ENCODE measurements around the gene EPS15. TPM values are rescaled to one million over a fixed set of nuclear protein-coding genes. Genes with fewer than 3 reads are reported as not detected.
A peak's percentile ranks its signal among the peaks of the same experiment; 100 is the strongest.

Gene EPS15
- total and polyA plus RNA-seq, 9 of the 15 experiments (the other 6 are each of a cell fraction or from before 2014, with no cell fraction given), result 23.1 to 69.0 (median 41.7) TPM

DNA sequence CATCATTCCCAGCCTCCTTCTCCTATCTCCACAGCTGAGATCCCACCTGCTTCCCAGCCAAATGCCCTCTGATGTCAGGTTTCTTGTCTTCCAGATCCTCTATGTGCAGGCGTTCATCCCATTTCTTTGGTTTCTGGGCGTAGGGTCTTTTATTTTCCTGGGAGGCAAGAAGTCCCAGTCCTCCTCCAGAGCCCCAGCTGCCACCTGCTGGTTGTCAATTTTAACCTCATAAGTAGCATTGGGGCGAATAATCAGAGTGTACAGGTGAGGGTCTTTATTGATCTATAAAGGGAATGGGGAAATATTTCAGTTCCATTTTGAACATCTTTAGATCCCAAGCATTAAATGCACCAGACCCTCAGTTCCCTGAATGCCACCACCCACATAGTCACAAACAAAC, 47.2 kb upstream of the EPS15 start:
- in situ Hi-C loops (cut with MboI), result no loop called here
- Histone ChIP-seq H3K9me3 (replicated peaks; ENCODE audit: control insufficient read depth, insufficient read depth, low read depth, low read length) (no peaks in the 10 kb centered on the region), H3K27ac (ENCODE audit: extremely low read depth, low read depth, low read length) (no peak overlapping the region), H3K9me1 (ENCODE audit: control insufficient read depth, insufficient read depth, low read length) (no peaks in the 10 kb centered on the region), H3K27me3 (ENCODE audit: control insufficient read depth in 2 of 2, insufficient read depth in 2 of 2, low read length in 2 of 2) (no peaks in the 10 kb centered on the region), H3K4me1 (replicated peaks in 1 of 2; ENCODE audit: control insufficient read depth in 2 of 2, insufficient read depth in 2 of 2, low read length in 2 of 2) (peaks cover 4 to 35% of the 10 kb centered on the region in 2 experiments; a peak in 4 of 5 replicates), H3K4me3 (no peak overlapping the region), H4K20me1 (replicated peaks; ENCODE audit: control insufficient read depth, insufficient read depth, low read length) (no peaks in the 10 kb centered on the region), H3K79me2 (ENCODE audit: control insufficient read depth, insufficient read depth, low read length) (no peaks in the 10 kb centered on the region), H3K36me3 (ENCODE audit: control insufficient read depth, insufficient read depth, low read length) (no peaks in the 10 kb centered on the region; the same call in 2 of the 3 replicates), H3K9ac (ENCODE audit: insufficient read depth in 1 of 2, low read depth in 2 of 2, low read length in 2 of 2) (no peak overlapping the region), H2AFZ (ENCODE audit: low read depth, low read length) (no peak overlapping the region), H3K4me2 (ENCODE audit: insufficient read depth, low read length) (no peak overlapping the region)
- WGBS (ENCODE audit: insufficient coverage, low coverage, missing lambda C conversion rate), result 61% methylated on average over 3 of the region's 3 CpGs
- no TSS peak for BruUV-seq (replicated peaks)
- no peak for DNase-seq (ENCODE audit: extremely low read depth in 1 of 4, low spot score in 3 of 4)
- POLR2A ChIA-PET, result interaction anchor here (0.6 to 2.4 kb wide), 3 partner anchors 9 to 123 kb away, joined by 3 to 11 read pairs (median 3); no protein-coding TSS in a partner anchor
- CTCF ChIA-PET (ENCODE audit: low intra/inter-chr PET ratio), result no interaction called here
- intact Hi-C loops (cut with micrococcal nuclease), result loop anchor here (5.0 kb wide), 1 partner anchor 436 kb away; no protein-coding TSS in a partner anchor
- ATAC-seq, result no peak
- no peak for FAIRE-seq
- TF ChIP-seq RBFOX2 (IDR thresholded peaks at IDR 0.05; ENCODE audit: low read depth, low read length) (no peak), HSF4 (CRISPR knock-in tag; IDR thresholded peaks at IDR 0.05; ENCODE audit: borderline replicate concordance) (no peak), RAD21 (CRISPR knock-in tag; conservative IDR thresholded peaks at IDR 0.05 in 1 of 2, IDR thresholded peaks at IDR 0.05 in 1 of 2) (peak in 1 of 2 experiments; percentile 32; a peak in 2 of 4 replicates), ZEB2 (IDR thresholded peaks at IDR 0.05) (no peak), TEAD1 (CRISPR knock-in tag; IDR thresholded peaks at IDR 0.05) (no peak), SREBF2 (CRISPR knock-in tag; IDR thresholded peaks at IDR 0.05) (no peak), CBFA2T3 (IDR thresholded peaks at IDR 0.05) (no peak), MCM2 (IDR thresholded peaks at IDR 0.05; ENCODE audit: low read depth) (no peak)
- TF ChIP-seq, protein P1, sequence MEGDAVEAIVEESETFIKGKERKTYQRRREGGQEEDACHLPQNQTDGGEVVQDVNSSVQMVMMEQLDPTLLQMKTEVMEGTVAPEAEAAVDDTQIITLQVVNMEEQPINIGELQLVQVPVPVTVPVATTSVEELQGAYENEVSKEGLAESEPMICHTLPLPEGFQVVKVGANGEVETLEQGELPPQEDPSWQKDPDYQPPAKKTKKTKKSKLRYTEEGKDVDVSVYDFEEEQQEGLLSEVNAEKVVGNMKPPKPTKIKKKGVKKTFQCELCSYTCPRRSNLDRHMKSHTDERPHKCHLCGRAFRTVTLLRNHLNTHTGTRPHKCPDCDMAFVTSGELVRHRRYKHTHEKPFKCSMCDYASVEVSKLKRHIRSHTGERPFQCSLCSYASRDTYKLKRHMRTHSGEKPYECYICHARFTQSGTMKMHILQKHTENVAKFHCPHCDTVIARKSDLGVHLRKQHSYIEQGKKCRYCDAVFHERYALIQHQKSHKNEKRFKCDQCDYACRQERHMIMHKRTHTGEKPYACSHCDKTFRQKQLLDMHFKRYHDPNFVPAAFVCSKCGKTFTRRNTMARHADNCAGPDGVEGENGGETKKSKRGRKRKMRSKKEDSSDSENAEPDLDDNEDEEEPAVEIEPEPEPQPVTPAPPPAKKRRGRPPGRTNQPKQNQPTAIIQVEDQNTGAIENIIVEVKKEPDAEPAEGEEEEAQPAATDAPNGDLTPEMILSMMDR (IDR thresholded peaks at IDR 0.05 in 2 of 3, conservative IDR thresholded peaks at IDR 0.05 in 1 of 3; ENCODE audit: insufficient read depth in 2 of 3, low read depth in 1 of 3, low read length in 3 of 3), result peak; percentile 5 to 36 (median 30); a peak in 3 of 6 replicates

Measured in K562 (cell line).